ACC112 (cell line): ENCODE data around the gene RASAL1.

ENCODE experiments used
- H2AFZ ChIP-seq: fragments of 200-600 bp; sonication (generic); one replicate; pipeline ENCODE4 v1.6.0; 2017; ENCODE audit warnings: antibody characterized with exemption, low read length; ENCODE audit not compliant: unreplicated experiment
- H3K27ac ChIP-seq: fragments of 200-600 bp; sonication (generic); 2 replicates; pipeline ENCODE4 v1.5.1; 2014; ENCODE audit warnings: low read depth, mild to moderate bottlenecking, antibody characterized with exemption, low read length, moderate library complexity
- H3K27me3 ChIP-seq: fragments of 200-600 bp; sonication (generic); 2 replicates; pipeline ENCODE4 v1.6.1; 2014; ENCODE audit warnings: mild to moderate bottlenecking, antibody characterized with exemption, low read length, moderate library complexity, mixed read lengths; ENCODE audit not compliant: insufficient read depth
- H3K36me3 ChIP-seq: fragments of 200-600 bp; sonication (generic); 2 replicates; pipeline ENCODE4 v1.6.1; 2016; ENCODE audit warnings: mild to moderate bottlenecking, antibody characterized with exemption, low read length, moderate library complexity, mixed read lengths; ENCODE audit not compliant: insufficient read depth
- H3K4me1 ChIP-seq: fragments of 200-600 bp; sonication (generic); one replicate; pipeline ENCODE4 v1.6.1; 2016; ENCODE audit warnings: low read length, mixed read lengths; ENCODE audit not compliant: insufficient read depth, unreplicated experiment, control insufficient read depth
- H3K4me3 ChIP-seq: fragments of 200-600 bp; sonication (generic); 2 replicates; pipeline ENCODE4 v1.5.1; 2014; ENCODE audit warnings: mild to moderate bottlenecking, low read depth, low read length
- H3K79me2 ChIP-seq: fragments of 200-600 bp; sonication (generic); one replicate; pipeline ENCODE4 v1.6.0; 2016; ENCODE audit warnings: low read length; ENCODE audit not compliant: control insufficient read depth, unreplicated experiment, insufficient read depth

RASAL1 gene

DNA sequence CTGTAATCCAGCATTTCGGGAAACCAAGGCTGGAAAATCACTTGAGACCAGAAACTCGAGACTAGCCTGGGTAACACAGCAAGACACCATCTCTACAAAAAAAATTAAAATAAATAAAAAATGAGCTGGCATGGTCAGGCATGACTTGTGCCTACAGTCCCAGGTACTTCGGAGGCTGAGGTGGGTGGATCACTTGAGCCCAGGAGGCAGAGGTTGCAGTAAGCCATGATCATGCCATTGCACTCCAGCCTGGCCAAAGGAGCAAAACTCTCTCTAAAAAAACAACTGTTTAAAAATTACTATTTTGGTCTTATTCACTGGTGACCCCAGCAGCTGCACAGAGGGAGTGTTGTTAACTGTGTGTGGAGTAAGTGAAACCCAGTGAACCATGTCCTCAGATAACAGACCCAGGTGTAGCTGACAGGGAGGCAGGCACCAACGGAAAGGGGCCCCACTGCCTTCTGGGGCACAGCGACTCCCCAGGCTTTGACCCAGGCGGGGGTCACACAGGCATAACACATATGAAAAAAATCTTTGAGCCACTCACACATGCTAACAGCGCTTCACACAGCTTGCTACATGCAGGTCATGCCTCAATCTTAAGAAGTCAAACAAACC lies 37.6 kb upstream of the RASAL1 start:
- no peak overlapping the region for H2AFZ ChIP-seq
- no peak overlapping the region for H3K4me3 ChIP-seq
- peaks cover 40% of the 10 kb centered on the region for H3K36me3 ChIP-seq
- H3K27me3 ChIP-seq = no peaks in the 10 kb centered on the region
- no peaks in the 10 kb centered on the region for H3K79me2 ChIP-seq
- H3K4me1 ChIP-seq = no peaks in the 10 kb centered on the region
- H3K27ac ChIP-seq = no peak overlapping the region

DNA sequence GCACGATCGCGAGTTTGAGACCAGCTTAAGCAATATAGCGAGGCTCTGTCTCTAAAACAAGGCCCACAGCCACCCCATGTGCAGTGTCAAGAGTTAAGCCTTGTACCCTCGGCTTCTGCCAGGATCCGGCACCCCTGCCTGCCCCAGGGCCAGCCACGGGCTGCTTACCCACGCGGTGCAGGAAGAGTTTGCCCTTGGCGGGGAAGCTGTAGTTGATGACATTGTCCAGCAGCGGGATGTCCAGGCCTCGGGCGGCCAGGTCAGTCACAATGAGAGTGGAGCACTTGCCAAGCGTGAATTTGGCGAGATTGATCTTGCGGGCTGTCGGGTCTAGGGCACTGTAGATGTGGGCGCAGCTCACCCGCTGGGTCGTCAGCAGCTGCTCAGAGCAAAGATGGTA lies 36.6 kb upstream of the RASAL1 start:
- no peak overlapping the region for H3K27ac ChIP-seq
- H3K4me3 ChIP-seq = no peak overlapping the region
- H3K36me3 ChIP-seq = peaks cover 30% of the 10 kb centered on the region
- no peaks in the 10 kb centered on the region for H3K4me1 ChIP-seq
- no peaks in the 10 kb centered on the region for H3K27me3 ChIP-seq
- H2AFZ ChIP-seq = no peak overlapping the region
- no peaks in the 10 kb centered on the region for H3K79me2 ChIP-seq

DNA sequence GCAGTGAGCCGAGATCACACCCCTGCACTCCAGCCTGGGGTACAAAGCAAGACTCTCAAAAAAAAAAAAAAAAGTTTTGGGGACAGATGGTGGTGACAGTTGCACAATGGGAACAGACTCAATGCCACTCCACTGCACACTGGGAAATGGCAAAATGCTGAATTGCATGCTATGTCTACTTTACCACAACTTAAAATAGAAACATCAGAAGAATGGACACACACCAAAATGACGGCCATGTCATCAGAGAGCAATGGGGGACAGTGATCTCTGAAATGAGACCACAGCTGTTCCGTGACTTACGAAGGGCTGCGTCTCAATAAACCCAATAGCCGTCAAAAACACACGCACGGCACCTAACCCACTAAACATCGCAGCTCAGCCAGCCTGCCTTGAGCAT lies 36.0 kb upstream of the RASAL1 start:
- H3K4me1 ChIP-seq = no peaks in the 10 kb centered on the region
- no peak overlapping the region for H3K27ac ChIP-seq
- no peak overlapping the region for H2AFZ ChIP-seq
- H3K36me3 ChIP-seq = peaks cover 28% of the 10 kb centered on the region
- H3K4me3 ChIP-seq = no peak overlapping the region
- H3K27me3 ChIP-seq = no peaks in the 10 kb centered on the region
- no peaks in the 10 kb centered on the region for H3K79me2 ChIP-seq

DNA sequence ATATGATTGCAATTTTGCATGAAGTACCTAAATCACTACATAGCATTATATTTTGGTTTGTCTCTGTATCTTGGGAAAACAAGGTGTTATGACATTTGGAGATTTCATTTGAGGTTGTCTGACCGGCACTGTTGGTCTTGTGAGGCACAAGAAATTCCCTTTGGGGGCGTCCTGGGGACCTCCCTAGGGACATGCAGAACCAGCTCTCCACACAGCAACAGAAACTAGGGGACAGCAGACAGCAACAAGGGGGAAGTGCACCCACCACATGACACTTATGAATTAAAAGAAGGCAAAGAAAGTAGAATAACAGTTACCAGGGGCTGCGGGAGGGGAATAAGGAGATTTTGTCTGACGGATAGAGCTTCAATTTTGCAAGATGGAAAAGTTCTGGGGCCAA lies 35.4 kb upstream of the RASAL1 start:
- Histone ChIP-seq H3K79me2 (no peaks in the 10 kb centered on the region), H2AFZ (no peak overlapping the region), H3K27ac (no peak overlapping the region), H3K4me3 (no peak overlapping the region), H3K36me3 (peaks cover 28% of the 10 kb centered on the region; the same call in 1 of the 2 replicates), H3K27me3 (no peaks in the 10 kb centered on the region), H3K4me1 (no peaks in the 10 kb centered on the region)

DNA sequence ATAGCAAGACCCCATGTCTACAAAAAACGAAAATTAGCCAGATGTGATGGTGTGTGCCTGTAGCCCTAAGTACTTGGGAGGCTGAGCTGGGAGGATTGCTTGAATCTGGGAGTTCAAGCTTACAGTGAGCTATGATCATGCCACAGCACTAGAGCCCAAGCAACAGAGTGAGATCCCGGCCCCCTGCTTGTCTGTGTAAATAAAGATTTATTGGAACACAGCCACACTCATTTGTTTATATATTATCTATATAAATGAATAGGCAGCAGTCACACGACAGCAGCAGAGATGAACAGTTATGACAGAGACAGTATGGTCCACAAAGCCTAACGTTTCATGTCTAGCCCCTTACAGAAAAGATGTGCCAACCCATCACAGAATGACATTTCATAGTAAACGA lies 34.9 kb upstream of the RASAL1 start:
- Histone ChIP-seq H3K27me3 (no peaks in the 10 kb centered on the region), H3K4me1 (no peaks in the 10 kb centered on the region), H2AFZ (no peak overlapping the region), H3K4me3 (no peak overlapping the region), H3K36me3 (peaks cover 29% of the 10 kb centered on the region; the same call in 1 of the 2 replicates), H3K79me2 (no peaks in the 10 kb centered on the region), H3K27ac (no peak overlapping the region)

DNA sequence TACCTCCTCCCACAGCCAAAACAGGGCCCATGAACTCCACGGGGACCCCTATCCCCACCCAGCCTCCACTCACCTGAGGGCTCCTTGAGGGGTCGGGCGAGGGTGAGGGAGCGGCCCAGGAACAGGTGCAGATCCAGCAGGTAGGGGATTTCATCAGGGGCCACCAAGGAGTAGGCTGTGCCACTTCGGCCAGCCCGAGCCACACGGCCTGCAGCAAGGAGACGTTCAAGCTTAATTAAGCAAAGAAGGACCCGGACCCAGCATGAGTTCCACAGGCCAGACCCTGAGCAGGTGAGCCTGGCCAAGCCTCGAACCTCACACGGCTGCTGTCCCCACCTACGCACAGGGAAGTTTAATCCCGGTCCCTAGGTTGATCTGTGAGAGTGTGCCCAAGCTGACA lies 34.1 kb upstream of the RASAL1 start:
- Histone ChIP-seq H3K4me1 (peaks cover 5% of the 10 kb centered on the region), H3K27ac (no peak overlapping the region), H2AFZ (no peak overlapping the region), H3K4me3 (no peak overlapping the region), H3K79me2 (no peaks in the 10 kb centered on the region), H3K36me3 (peaks cover 35% of the 10 kb centered on the region; the same call in 1 of the 2 replicates), H3K27me3 (no peaks in the 10 kb centered on the region)

DNA sequence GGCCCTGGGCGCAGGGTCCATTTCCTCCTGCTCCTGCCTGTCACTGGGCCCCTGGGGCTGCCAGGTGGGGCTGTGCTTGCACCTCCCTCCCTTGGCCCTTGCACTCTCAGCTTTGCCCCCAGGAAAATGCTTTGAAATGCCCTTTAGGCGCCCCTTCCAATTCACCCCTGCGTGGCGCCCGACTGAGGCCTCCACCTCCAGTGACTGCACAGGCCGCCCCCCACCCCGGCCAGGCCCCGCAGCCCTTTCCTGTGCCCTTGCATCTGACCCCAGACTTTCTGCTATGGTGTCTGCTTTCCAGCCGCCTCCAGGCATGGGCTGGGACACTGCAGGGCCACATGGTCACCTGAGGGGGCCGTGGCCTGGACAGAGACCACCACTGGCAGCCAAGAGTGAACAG lies 32.3 kb upstream of the RASAL1 start:
- no peak overlapping the region for H3K4me3 ChIP-seq
- H3K27me3 ChIP-seq = no peaks in the 10 kb centered on the region
- no peak overlapping the region for H2AFZ ChIP-seq
- H3K36me3 ChIP-seq = peaks cover 44% of the 10 kb centered on the region; the same call in 1 of the 2 replicates
- H3K4me1 ChIP-seq = peaks cover 5% of the 10 kb centered on the region
- no peak overlapping the region for H3K27ac ChIP-seq
- H3K79me2 ChIP-seq = no peaks in the 10 kb centered on the region

DNA sequence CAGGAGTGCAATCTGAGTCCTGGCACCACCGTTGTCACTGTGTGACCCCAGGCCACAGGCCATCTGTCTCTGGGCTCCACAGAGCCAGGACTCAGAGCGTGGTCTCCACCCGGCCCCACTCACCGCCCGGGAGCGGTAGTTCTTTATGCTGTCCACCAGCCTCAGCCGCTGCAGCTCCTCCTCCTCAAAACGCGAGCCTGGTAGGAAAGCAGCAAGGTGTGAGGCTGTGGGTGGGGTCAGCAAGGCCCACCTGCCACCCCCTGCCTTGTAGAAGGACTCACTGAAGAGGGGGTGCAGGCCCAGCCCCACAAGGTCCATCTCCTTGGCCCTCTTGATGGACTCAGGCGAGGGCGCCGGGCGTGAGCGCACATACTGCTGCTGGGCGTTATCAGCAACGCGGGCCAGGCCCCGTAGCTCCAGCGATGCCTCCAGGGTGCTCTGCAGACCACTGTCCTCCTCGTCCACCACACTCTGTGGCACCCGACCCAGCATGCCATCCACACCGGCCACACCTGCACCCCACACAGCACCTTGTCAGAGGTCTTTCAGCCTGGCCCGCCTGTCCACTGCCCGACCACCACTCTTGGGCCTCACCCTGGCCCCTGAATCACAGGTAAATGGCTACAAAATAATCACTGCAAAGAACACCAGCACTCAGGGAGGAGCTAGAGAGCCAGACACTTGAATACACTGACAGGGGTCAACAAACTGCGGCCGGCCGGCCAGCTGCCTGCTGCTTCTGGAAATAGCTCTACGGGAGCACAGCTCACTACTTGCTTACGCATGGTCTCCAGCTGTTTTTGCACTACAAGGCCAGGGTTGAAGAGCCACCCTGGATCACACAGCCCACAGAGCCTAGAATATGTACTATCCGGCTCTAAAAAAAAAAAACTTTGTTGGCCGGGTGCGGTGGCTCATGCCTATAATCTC lies 30.2 kb upstream of the RASAL1 start:
- Histone ChIP-seq H3K27ac (no peak overlapping the region), H2AFZ (no peak overlapping the region), H3K4me1 (peaks cover 16% of the 10 kb centered on the region), H3K79me2 (no peaks in the 10 kb centered on the region), H3K4me3 (no peak overlapping the region), H3K36me3 (peaks cover 28% of the 10 kb centered on the region; the same call in 1 of the 2 replicates), H3K27me3 (no peaks in the 10 kb centered on the region)

DNA sequence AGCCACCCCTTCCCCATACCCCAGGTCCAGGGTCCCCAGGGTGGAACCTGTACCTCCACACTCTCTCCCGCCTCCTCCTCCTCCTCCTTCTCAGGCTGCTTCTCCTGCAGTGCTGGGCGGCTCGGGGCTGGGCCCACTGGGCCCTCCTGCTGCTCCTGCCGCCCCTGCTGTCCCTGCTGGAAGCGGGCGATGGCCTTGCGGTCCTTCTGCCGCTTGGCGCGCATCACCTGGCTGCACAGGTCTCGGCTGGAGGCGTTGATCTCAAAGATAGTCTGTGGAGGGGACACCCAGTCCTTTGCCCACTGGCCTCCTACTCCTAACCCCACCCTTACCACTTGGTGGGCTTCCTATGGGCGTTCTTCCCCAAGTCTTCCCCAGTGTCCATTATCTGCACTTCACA lies 28.5 kb upstream of the RASAL1 start:
- no peak overlapping the region for H2AFZ ChIP-seq
- H3K27me3 ChIP-seq = no peaks in the 10 kb centered on the region
- H3K27ac ChIP-seq = no peak overlapping the region
- H3K36me3 ChIP-seq = peaks cover 26% of the 10 kb centered on the region; the same call in 1 of the 2 replicates
- no peak overlapping the region for H3K4me3 ChIP-seq
- no peaks in the 10 kb centered on the region for H3K79me2 ChIP-seq
- H3K4me1 ChIP-seq = peaks cover 16% of the 10 kb centered on the region

DNA sequence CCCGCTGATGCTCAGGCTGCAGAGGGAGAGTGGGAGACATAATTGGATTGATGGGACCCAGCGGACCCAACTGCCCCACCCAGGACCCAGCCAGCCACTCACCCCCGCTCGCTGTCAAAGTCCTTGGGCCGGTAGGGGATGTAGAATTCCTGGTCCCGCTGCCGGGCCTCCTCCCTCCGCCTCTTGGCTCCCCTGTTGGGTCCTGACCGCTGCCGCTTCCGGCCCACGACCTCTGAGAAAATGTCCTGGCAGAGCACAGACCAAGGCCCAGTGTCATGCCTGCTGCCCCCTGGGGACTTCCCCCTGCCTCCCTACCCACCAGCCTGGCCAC lies 27.4 kb upstream of the RASAL1 start:
- H3K79me2 ChIP-seq = no peaks in the 10 kb centered on the region
- H3K4me3 ChIP-seq = no peak overlapping the region
- peaks cover 16% of the 10 kb centered on the region for H3K4me1 ChIP-seq
- peaks cover 26% of the 10 kb centered on the region; the same call in 1 of the 2 replicates for H3K36me3 ChIP-seq
- no peak overlapping the region for H2AFZ ChIP-seq
- no peak overlapping the region for H3K27ac ChIP-seq
- H3K27me3 ChIP-seq = no peaks in the 10 kb centered on the region
